Activated B cell treated with CpG ODN at 0.5 μM for 24 hours (primary cell): Measurements from ENCODE around the gene TLK1. TPM values are rescaled to one million over a fixed set of nuclear protein-coding genes. Genes with fewer than 3 reads are reported as not detected.

ENCODE experiments used
- ATAC-seq: fragments of 200-7000 bp; cut with Tn5 transposase; one replicate; pipeline ENCODE4 v1.10.0; 2021; ENCODE audit warnings: low read depth, mild to moderate bottlenecking, moderate library complexity
- CTCF ChIA-PET: fragments of 350-600 bp; sonication (Branson Sonifier 250); formaldehyde crosslinking; loops from one replicate; lab custom pipeline; 2021; ENCODE audit warnings: antibody characterized with exemption; lab: Charles Lee
- POLR2A ChIA-PET: fragments of 350-600 bp; sonication (Branson Sonifier 250); formaldehyde crosslinking; loops from one replicate; lab custom pipeline; 2021; ENCODE audit warnings: antibody characterized with exemption; lab: Charles Lee
- DNase-seq: peaks from one replicate; pipeline ENCODE4 v3.0.0; 2022
- H3K27ac Mint-ChIP-seq: one replicate; pipeline ENCODE4 v1.8.0; 2020; ENCODE audit warnings: mixed read lengths
- H3K27me3 Mint-ChIP-seq: one replicate; pipeline ENCODE4 v1.8.0; 2021; ENCODE audit warnings: mixed read lengths
- H3K36me3 Mint-ChIP-seq: one replicate; pipeline ENCODE4 v1.8.0; 2021; ENCODE audit warnings: low read depth, mixed read lengths
- H3K4me1 Mint-ChIP-seq: one replicate; pipeline ENCODE4 v1.8.0; 2021; ENCODE audit warnings: mixed read lengths
- H3K4me3 Mint-ChIP-seq: one replicate; pipeline ENCODE4 v1.8.0; 2020; ENCODE audit warnings: mild to moderate bottlenecking, mixed read lengths
- H3K9me3 Mint-ChIP-seq: one replicate; pipeline ENCODE4 v1.8.0; 2020; ENCODE audit warnings: mixed read lengths
- CTCF ChIP-seq: fragments of 200-600 bp; IDR thresholded peaks from one replicate; pipeline ENCODE4 v1.8.0; 2022; ENCODE audit warnings: antibody characterized with exemption, mild to moderate bottlenecking
- intact Hi-C: fragments of 100-400 bp; cut with micrococcal nuclease; formaldehyde crosslinking; loops from one replicate; pipeline ENCODE4 v1.15.1; 2024
- total RNA-seq: library from RNA; stranded (reverse); gene quantifications from 2 replicates; pipeline ENCODE4 v1.2.3, GENCODE V29; 2022

Gene TLK1
- total RNA-seq, 1 donor from 2014 or later, result 125 TPM

- ChIA-PET CTCF (interaction anchor here (8.9 kb wide), 1 partner anchor 263 kb away, joined by 51 read pairs; no protein-coding TSS in a partner anchor), POLR2A (interaction anchor here (0.6 to 1.0 kb wide), 3 partner anchors 182 to 262 kb away, joined by 3 to 6 read pairs (median 4); no protein-coding TSS in a partner anchor)
- Mint-ChIP-seq H3K9me3 (no peaks in the 10 kb centered on the region), H3K27me3 (no peaks in the 10 kb centered on the region), H3K4me3 (peak overlapping the region; percentile 20), H3K27ac (peak overlapping the region; percentile 60), H3K36me3 (peaks cover 3% of the 10 kb centered on the region), H3K4me1 (peaks cover 81% of the 10 kb centered on the region)
- peak; percentile 23 for ATAC-seq
- no peak for DNase-seq
- intact Hi-C loops, result no loop called here
- no peak for TF ChIP-seq CTCF
These were observed 6.3 kb downstream of the TLK1 start for GRCh38 chr2:171154348-171154747.

GRCh38 chr2:171150694-171151285, 9.9 kb downstream of the TLK1 start:
- Mint-ChIP-seq H3K27ac (no peak overlapping the region), H3K27me3 (no peaks in the 10 kb centered on the region), H3K36me3 (no peaks in the 10 kb centered on the region), H3K4me3 (no peak overlapping the region), H3K4me1 (peaks cover 75% of the 10 kb centered on the region), H3K9me3 (no peaks in the 10 kb centered on the region)
- TF ChIP-seq CTCF, result no peak
- ChIA-PET CTCF (no interaction called here), POLR2A (no interaction called here)
- no peak for ATAC-seq
- no peak for DNase-seq
- intact Hi-C loops, result loop anchor here (1.0 kb wide), 1 partner anchor 9 kb away; no protein-coding TSS in a partner anchor

GRCh38 chr2:171149986-171150693, 10.6 kb downstream of the TLK1 start:
- Mint-ChIP-seq H3K27ac (no peak overlapping the region), H3K9me3 (no peaks in the 10 kb centered on the region), H3K4me3 (no peak overlapping the region), H3K27me3 (no peaks in the 10 kb centered on the region), H3K36me3 (no peaks in the 10 kb centered on the region), H3K4me1 (peaks cover 75% of the 10 kb centered on the region)
- intact Hi-C loops, result loop anchor here (1.0 kb wide), 1 partner anchor 9 kb away; no protein-coding TSS in a partner anchor
- TF ChIP-seq CTCF, result no peak
- ChIA-PET CTCF (no interaction called here), POLR2A (interaction anchor here (0.5 kb wide), 1 partner anchor 305 kb away, joined by 4 read pairs; no protein-coding TSS in a partner anchor)
- no peak for DNase-seq
- no peak for ATAC-seq

GRCh38 chr2:171149171-171149938, 11.3 kb downstream of the TLK1 start:
- ATAC-seq, result no peak
- no peak for DNase-seq
- Mint-ChIP-seq H3K36me3 (peaks cover 4% of the 10 kb centered on the region), H3K27ac (peak overlapping the region; percentile 30), H3K4me1 (peaks cover 76% of the 10 kb centered on the region), H3K4me3 (no peak overlapping the region), H3K27me3 (no peaks in the 10 kb centered on the region), H3K9me3 (no peaks in the 10 kb centered on the region)
- intact Hi-C loops, result no loop called here
- POLR2A ChIA-PET, result interaction anchor here (0.5 kb wide), 1 partner anchor 306 kb away, joined by 4 read pairs; no protein-coding TSS in a partner anchor
- CTCF ChIA-PET, result no interaction called here
- TF ChIP-seq CTCF, result no peak
